ENCODE results near the gene SERPINI1. TPM values are rescaled to one million over a fixed set of nuclear protein-coding genes. Genes with fewer than 3 reads are reported as not detected.

The SERPINI1 gene
- total RNA-seq, 3 donors from 2014 or later = 0.84 to 3.6 (median 1.3) TPM

DNA sequence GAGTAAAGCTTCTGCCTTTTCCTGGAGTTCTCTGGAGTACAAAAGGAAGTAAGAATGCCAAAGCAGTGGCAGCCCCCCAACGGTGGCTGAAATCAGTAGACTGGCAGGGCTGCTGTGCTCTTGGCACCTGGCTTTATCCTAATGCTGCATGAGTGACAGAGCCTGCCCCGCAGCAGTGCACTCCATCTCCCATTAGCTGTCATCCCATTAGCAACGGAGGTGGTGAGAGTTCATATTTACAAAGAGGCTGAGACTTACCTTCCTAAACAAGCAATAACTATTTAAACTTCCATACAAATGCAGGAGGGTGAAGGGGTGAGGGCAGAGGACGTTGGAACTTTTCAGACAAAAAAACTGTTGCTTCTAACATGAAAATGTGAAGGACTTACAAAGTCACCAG lies 51.9 kb downstream of the SERPINI1 start:
- Histone ChIP-seq H3K4me1 (ENCODE audit: low read depth) (no peaks in the 10 kb centered on the region), H3K9me3 (no peaks in the 10 kb centered on the region), H3K36me3 (ENCODE audit: low read depth) (no peaks in the 10 kb centered on the region), H3K4me3 (no peak overlapping the region)
- DNase-seq (no peak), ATAC-seq (no peak)
- TF ChIP-seq, protein P1, sequence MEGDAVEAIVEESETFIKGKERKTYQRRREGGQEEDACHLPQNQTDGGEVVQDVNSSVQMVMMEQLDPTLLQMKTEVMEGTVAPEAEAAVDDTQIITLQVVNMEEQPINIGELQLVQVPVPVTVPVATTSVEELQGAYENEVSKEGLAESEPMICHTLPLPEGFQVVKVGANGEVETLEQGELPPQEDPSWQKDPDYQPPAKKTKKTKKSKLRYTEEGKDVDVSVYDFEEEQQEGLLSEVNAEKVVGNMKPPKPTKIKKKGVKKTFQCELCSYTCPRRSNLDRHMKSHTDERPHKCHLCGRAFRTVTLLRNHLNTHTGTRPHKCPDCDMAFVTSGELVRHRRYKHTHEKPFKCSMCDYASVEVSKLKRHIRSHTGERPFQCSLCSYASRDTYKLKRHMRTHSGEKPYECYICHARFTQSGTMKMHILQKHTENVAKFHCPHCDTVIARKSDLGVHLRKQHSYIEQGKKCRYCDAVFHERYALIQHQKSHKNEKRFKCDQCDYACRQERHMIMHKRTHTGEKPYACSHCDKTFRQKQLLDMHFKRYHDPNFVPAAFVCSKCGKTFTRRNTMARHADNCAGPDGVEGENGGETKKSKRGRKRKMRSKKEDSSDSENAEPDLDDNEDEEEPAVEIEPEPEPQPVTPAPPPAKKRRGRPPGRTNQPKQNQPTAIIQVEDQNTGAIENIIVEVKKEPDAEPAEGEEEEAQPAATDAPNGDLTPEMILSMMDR (IDR thresholded peaks at IDR 0.05) = no peak
- intact Hi-C loops (cut with DNase I, micrococcal nuclease) = no loop called here

DNA sequence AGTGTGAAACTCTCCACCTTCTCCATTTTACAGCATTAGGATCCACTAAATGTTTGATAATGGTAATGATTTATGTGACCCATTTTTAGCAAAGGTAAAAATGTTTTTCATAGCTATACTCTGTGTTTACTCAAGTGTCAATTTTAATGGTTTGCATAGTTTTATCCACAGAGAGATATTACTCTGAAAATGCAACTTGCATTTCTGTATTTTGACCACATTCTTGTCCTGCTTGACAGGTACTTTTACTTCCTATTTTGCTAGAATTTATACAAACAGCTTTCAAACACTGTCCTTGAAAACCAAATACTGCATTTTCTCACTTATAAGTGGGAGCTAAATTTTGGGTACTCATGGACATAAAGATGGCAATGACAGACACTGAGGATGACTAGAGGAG lies 62.9 kb downstream of the SERPINI1 start:
- no peak for DNase-seq
- intact Hi-C loops (cut with DNase I, micrococcal nuclease) = no loop called here
- H3K4me3 ChIP-seq = no peak overlapping the region
- H3K9me3 ChIP-seq = no peaks in the 10 kb centered on the region
- H3K36me3 ChIP-seq (ENCODE audit: low read depth) = no peaks in the 10 kb centered on the region
- H3K4me1 ChIP-seq (ENCODE audit: low read depth) = no peaks in the 10 kb centered on the region
- no peak for ATAC-seq
- TF ChIP-seq, protein P1 (IDR thresholded peaks at IDR 0.05) = no peak

DNA sequence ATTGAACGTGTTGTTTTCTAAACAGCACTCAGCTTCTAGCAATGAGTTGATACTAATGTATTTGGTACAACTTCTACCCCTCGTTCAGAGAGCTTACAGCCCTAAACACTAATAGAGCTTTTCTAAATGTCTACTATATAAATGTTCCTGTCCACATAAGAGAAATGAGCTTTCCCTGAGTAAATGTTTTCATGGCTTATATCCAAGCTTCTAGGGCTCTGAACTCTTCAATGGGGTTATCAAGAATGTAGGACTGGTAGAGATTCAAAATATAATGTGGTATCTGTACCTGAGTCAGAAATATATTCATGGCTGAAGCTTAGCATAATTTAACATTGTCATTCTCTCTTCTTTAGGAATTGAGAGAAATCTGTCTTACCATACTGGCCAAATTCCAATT lies 73.4 kb downstream of the SERPINI1 start:
- no peak for DNase-seq
- no peak for ATAC-seq
- TF ChIP-seq, protein P1 (IDR thresholded peaks at IDR 0.05) = no peak
- Histone ChIP-seq H3K4me1 (ENCODE audit: low read depth) (peaks cover 4% of the 10 kb centered on the region), H3K9me3 (no peaks in the 10 kb centered on the region), H3K4me3 (no peak overlapping the region), H3K36me3 (ENCODE audit: low read depth) (no peaks in the 10 kb centered on the region)
- intact Hi-C loops (cut with DNase I, micrococcal nuclease) = no loop called here

DNA sequence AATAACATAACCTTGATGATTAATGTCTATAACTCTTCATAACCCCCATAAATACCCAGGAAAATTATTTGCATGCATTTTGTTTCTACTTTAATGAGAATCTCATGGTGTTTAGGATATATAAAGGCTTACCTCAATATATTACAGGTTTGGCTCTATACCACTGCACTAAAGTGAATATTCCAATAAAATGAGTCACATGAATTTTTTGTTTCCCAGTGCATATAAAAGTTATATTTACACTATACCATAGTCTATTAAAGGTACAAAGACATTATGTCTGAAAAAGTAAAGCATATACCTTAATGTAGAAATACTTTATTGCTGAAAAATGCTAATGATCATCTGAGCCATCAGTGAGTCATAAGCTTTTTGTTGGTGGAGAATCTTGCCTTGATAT lies 74.7 kb downstream of the SERPINI1 start:
- no peaks in the 10 kb centered on the region for H3K9me3 ChIP-seq
- ATAC-seq (no peak), DNase-seq (no peak)
- H3K36me3 ChIP-seq (ENCODE audit: low read depth) = no peaks in the 10 kb centered on the region
- intact Hi-C loops (cut with DNase I, micrococcal nuclease) = no loop called here
- H3K4me1 ChIP-seq (ENCODE audit: low read depth) = peaks cover 4% of the 10 kb centered on the region
- TF ChIP-seq, protein P1 (IDR thresholded peaks at IDR 0.05) = no peak
- H3K4me3 ChIP-seq = no peak overlapping the region

DNA sequence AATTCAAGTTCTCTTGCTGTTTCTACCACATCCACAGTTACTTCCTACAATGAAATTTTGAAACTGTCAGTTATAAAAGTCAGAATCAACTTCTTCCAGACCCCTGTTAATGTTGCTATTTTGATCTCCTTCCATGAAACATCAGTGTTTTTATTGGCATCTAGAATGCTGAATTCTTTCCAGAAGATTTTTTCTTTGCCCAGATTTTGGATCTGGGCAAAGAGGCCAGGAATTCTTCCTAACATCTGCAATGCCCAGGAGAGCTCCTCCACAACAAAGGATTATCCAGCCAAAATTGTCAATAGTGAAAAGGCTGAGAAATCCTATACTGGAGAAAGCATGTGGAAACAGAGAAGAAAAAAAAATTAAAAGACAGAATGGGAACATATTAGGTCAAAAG lies 75.5 kb downstream of the SERPINI1 start:
- TF ChIP-seq, protein P1 (IDR thresholded peaks at IDR 0.05) = no peak
- Histone ChIP-seq H3K4me3 (no peak overlapping the region), H3K9me3 (no peaks in the 10 kb centered on the region), H3K36me3 (ENCODE audit: low read depth) (no peaks in the 10 kb centered on the region), H3K4me1 (ENCODE audit: low read depth) (peaks cover 4% of the 10 kb centered on the region)
- intact Hi-C loops (cut with DNase I, micrococcal nuclease) = no loop called here
- ATAC-seq = no peak
- DNase-seq = no peak

Measured in mucosa of descending colon (tissue), 3 donors.